ENCODE data around the gene LRRC4B. TPM values are rescaled to one million over a fixed set of nuclear protein-coding genes. Genes with fewer than 3 reads are reported as not detected.

Gene LRRC4B
- total RNA-seq, 2 donors from 2014 or later, result 0.26 to 10.5 TPM

GRCh38 chr19:50602935-50603334, 34.7 kb upstream of the LRRC4B start:
- DNase-seq (no peak), ATAC-seq (no peak)
- no peaks in the 10 kb centered on the region for H3K9me3 ChIP-seq
- no peaks in the 10 kb centered on the region for H3K36me3 ChIP-seq (replicated peaks in 1 of 2; ENCODE audit: insufficient read depth in 1 of 2, low read depth in 2 of 2)
- WGBS, 2 donors, result 63 to 72% methylated on average over 4 of the region's 4 CpGs
- no peaks in the 10 kb centered on the region for H3K4me1 ChIP-seq
- no peak overlapping the region for H3K27ac ChIP-seq
- no peak overlapping the region for H3K4me3 ChIP-seq
- peaks cover 0 to 6% of the 10 kb centered on the region in 2 donors for H3K27me3 ChIP-seq
- intact Hi-C loops (cut with DNase I), result no loop called here
- no peak for TF ChIP-seq POLR2A (IDR thresholded peaks at IDR 0.05)
- TF ChIP-seq, protein P1, sequence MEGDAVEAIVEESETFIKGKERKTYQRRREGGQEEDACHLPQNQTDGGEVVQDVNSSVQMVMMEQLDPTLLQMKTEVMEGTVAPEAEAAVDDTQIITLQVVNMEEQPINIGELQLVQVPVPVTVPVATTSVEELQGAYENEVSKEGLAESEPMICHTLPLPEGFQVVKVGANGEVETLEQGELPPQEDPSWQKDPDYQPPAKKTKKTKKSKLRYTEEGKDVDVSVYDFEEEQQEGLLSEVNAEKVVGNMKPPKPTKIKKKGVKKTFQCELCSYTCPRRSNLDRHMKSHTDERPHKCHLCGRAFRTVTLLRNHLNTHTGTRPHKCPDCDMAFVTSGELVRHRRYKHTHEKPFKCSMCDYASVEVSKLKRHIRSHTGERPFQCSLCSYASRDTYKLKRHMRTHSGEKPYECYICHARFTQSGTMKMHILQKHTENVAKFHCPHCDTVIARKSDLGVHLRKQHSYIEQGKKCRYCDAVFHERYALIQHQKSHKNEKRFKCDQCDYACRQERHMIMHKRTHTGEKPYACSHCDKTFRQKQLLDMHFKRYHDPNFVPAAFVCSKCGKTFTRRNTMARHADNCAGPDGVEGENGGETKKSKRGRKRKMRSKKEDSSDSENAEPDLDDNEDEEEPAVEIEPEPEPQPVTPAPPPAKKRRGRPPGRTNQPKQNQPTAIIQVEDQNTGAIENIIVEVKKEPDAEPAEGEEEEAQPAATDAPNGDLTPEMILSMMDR (IDR thresholded peaks at IDR 0.05), result no peak

GRCh38 chr19:50602496-50602895, 34.3 kb upstream of the LRRC4B start:
- intact Hi-C loops (cut with DNase I), result no loop called here
- DNase-seq (no peak), ATAC-seq (no peak)
- WGBS, 2 donors, result 73 to 74% methylated on average over 6 of the region's 6 CpGs
- Histone ChIP-seq H3K4me3 (no peak overlapping the region), H3K36me3 (replicated peaks in 1 of 2; ENCODE audit: insufficient read depth in 1 of 2, low read depth in 2 of 2) (no peaks in the 10 kb centered on the region), H3K27ac (no peak overlapping the region), H3K27me3 (peaks cover 0 to 6% of the 10 kb centered on the region in 2 donors), H3K9me3 (no peaks in the 10 kb centered on the region), H3K4me1 (no peaks in the 10 kb centered on the region)
- TF ChIP-seq, protein P1 (IDR thresholded peaks at IDR 0.05), result no peak
- TF ChIP-seq POLR2A (IDR thresholded peaks at IDR 0.05), result no peak

GRCh38 chr19:50602089-50602422, 33.8 kb upstream of the LRRC4B start:
- Histone ChIP-seq H3K36me3 (replicated peaks in 1 of 2; ENCODE audit: insufficient read depth in 1 of 2, low read depth in 2 of 2) (no peaks in the 10 kb centered on the region), H3K4me3 (no peak overlapping the region), H3K9me3 (no peaks in the 10 kb centered on the region), H3K27ac (no peak overlapping the region), H3K4me1 (no peaks in the 10 kb centered on the region), H3K27me3 (peaks cover 0 to 6% of the 10 kb centered on the region in 2 donors)
- intact Hi-C loops (cut with DNase I), result no loop called here
- ATAC-seq (no peak), DNase-seq (no peak)
- 73 to 74% methylated on average over 5 of the region's 5 CpGs for WGBS, 2 donors
- TF ChIP-seq POLR2A (IDR thresholded peaks at IDR 0.05), result no peak
- TF ChIP-seq, protein P1 (IDR thresholded peaks at IDR 0.05), result no peak

- no peak for DNase-seq
- no peak overlapping the region for H3K4me3 ChIP-seq
- no peaks in the 10 kb centered on the region for H3K9me3 ChIP-seq
- no peak for TF ChIP-seq POLR2A (IDR thresholded peaks at IDR 0.05)
- TF ChIP-seq, protein P1 (IDR thresholded peaks at IDR 0.05), result no peak
- no peaks in the 10 kb centered on the region for H3K4me1 ChIP-seq
- peaks cover 0 to 6% of the 10 kb centered on the region in 2 donors for H3K27me3 ChIP-seq
- ATAC-seq, result no peak
- whole genome bisulfite sequencing, 2 donors, result 60 to 69% methylated on average over 11 of the region's 11 CpGs
- no peak overlapping the region for H3K27ac ChIP-seq
- H3K36me3 ChIP-seq (replicated peaks in 1 of 2; ENCODE audit: insufficient read depth in 1 of 2, low read depth in 2 of 2), result no peaks in the 10 kb centered on the region
- intact Hi-C loops (cut with DNase I), result no loop called here
These were observed 33.3 kb upstream of the LRRC4B start for GRCh38 chr19:50601407-50602088.

DNA sequence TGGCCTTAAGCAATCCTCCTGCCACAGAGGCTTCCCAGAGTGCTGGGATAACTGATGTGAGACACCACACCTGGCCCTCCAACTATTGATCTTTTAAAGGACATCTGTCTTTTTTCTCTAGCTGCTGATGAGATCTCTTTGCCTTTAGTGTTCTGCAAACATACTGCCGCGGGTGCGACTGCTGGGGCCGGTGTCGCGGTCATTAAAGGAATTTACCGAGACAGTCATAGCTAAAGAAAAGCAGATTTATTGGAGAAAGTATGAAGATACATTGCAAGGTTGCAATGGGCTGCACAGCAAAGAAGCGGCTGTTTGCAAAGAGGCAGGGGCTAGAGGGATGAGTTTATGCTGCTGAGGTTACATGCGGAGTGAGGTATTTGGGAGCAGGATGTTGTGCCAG, 31.2 kb upstream of the LRRC4B start:
- H3K27me3 ChIP-seq, result peaks cover 0 to 6% of the 10 kb centered on the region in 2 donors
- 15 to 31% methylated on average over 9 of the region's 9 CpGs for WGBS, 2 donors
- H3K27ac ChIP-seq, result no peak overlapping the region
- H3K9me3 ChIP-seq, result no peaks in the 10 kb centered on the region
- no peak for TF ChIP-seq POLR2A (IDR thresholded peaks at IDR 0.05)
- H3K36me3 ChIP-seq (replicated peaks in 1 of 2; ENCODE audit: insufficient read depth in 1 of 2, low read depth in 2 of 2), result no peaks in the 10 kb centered on the region
- intact Hi-C loops (cut with DNase I), result no loop called here
- no peak overlapping the region for H3K4me3 ChIP-seq
- DNase-seq (no peak), ATAC-seq (no peak)
- no peaks in the 10 kb centered on the region for H3K4me1 ChIP-seq
